HCT116 (cell line): Measurements from ENCODE around the gene SPON1.

Experiments used
- CEBPB ChIP-seq: IDR thresholded peaks from 2 replicates; pipeline ENCODE4 v1.6.1; 2012; ENCODE audit warnings: low read depth
- EGR1 ChIP-seq: IDR thresholded peaks from 2 replicates; pipeline ENCODE4 v1.6.1; 2012; ENCODE audit warnings: low read depth
- EZH2phosphoT487 ChIP-seq: fragments of 200-600 bp; IDR thresholded peaks from 2 replicates; pipeline ENCODE4 v1.6.1; 2018; ENCODE audit warnings: antibody characterized with exemption, borderline replicate concordance
- FOSL1 ChIP-seq: IDR thresholded peaks from 2 replicates; pipeline ENCODE4 v1.6.1; 2012; ENCODE audit warnings: low read depth
- POLR2A ChIP-seq: IDR thresholded peaks from 2 replicates; pipeline ENCODE4 v1.7.0; 2011; ENCODE audit warnings: borderline replicate concordance; ENCODE audit not compliant: insufficient read depth, insufficient read length; ENCODE audit errors: extremely low read depth
- POLR2AphosphoS5 ChIP-seq: IDR thresholded peaks from 2 replicates; pipeline ENCODE4 v1.6.1; 2011; ENCODE audit warnings: mild to moderate bottlenecking, low read depth, low read length, moderate library complexity
- RAD21 ChIP-seq: IDR thresholded peaks from 2 replicates; pipeline ENCODE4 v1.6.1; 2012; ENCODE audit warnings: low read depth, mild to moderate bottlenecking
- TF ChIP-seq, protein P1 (sequence below): IDR thresholded peaks from 2 replicates; pipeline ENCODE4 v1.6.1; 2012; ENCODE audit warnings: low read depth
- TF ChIP-seq, protein P2 (sequence below), 3 experiments: fragments of 200-600 bp in 1 of 3; sonication (generic) in 1 of 3; IDR thresholded peaks in 2 of 3; conservative IDR thresholded peaks in 1 of 3; 2 replicates each; pipeline ENCODE4 v1.5.1; 2012 to 2017; ENCODE audit warnings: low read depth in 2 of 3, low read length in 2 of 3, antibody characterized with exemption in 1 of 3, borderline replicate concordance in 1 of 3, control low read depth in 1 of 3, mild to moderate bottlenecking in 1 of 3, mixed read lengths in 1 of 3, mixed run types in 1 of 3, moderate library complexity in 1 of 3; ENCODE audit not compliant: insufficient read depth in 1 of 3

DNA sequence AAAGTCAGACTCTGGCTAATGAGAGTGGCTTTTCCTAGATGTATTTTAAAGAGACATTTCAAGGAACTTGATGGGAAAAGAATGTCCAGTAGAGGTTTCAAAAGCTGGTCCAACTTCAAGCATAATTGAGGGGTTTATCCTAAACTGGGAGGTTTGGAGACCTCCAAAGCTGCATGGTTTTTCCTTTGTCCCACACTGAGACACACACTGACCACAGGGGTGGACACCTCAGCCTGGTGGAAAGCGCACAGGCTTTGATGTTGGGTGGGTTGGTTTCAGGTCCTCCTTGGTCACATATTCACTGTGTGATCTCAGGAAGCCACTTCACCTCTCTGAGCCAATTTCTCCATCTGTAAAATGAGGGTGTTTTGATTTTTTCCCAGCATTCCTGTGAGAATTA lies 4.0 kb downstream of the SPON1 start:
- TF ChIP-seq FOSL1: no peak
- no peak for TF ChIP-seq POLR2A
- TF ChIP-seq, protein P1, sequence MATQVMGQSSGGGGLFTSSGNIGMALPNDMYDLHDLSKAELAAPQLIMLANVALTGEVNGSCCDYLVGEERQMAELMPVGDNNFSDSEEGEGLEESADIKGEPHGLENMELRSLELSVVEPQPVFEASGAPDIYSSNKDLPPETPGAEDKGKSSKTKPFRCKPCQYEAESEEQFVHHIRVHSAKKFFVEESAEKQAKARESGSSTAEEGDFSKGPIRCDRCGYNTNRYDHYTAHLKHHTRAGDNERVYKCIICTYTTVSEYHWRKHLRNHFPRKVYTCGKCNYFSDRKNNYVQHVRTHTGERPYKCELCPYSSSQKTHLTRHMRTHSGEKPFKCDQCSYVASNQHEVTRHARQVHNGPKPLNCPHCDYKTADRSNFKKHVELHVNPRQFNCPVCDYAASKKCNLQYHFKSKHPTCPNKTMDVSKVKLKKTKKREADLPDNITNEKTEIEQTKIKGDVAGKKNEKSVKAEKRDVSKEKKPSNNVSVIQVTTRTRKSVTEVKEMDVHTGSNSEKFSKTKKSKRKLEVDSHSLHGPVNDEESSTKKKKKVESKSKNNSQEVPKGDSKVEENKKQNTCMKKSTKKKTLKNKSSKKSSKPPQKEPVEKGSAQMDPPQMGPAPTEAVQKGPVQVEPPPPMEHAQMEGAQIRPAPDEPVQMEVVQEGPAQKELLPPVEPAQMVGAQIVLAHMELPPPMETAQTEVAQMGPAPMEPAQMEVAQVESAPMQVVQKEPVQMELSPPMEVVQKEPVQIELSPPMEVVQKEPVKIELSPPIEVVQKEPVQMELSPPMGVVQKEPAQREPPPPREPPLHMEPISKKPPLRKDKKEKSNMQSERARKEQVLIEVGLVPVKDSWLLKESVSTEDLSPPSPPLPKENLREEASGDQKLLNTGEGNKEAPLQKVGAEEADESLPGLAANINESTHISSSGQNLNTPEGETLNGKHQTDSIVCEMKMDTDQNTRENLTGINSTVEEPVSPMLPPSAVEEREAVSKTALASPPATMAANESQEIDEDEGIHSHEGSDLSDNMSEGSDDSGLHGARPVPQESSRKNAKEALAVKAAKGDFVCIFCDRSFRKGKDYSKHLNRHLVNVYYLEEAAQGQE: no peak
- TF ChIP-seq, protein P2, sequence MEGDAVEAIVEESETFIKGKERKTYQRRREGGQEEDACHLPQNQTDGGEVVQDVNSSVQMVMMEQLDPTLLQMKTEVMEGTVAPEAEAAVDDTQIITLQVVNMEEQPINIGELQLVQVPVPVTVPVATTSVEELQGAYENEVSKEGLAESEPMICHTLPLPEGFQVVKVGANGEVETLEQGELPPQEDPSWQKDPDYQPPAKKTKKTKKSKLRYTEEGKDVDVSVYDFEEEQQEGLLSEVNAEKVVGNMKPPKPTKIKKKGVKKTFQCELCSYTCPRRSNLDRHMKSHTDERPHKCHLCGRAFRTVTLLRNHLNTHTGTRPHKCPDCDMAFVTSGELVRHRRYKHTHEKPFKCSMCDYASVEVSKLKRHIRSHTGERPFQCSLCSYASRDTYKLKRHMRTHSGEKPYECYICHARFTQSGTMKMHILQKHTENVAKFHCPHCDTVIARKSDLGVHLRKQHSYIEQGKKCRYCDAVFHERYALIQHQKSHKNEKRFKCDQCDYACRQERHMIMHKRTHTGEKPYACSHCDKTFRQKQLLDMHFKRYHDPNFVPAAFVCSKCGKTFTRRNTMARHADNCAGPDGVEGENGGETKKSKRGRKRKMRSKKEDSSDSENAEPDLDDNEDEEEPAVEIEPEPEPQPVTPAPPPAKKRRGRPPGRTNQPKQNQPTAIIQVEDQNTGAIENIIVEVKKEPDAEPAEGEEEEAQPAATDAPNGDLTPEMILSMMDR (IDR thresholded peaks at IDR 0.05 in 2 of 3, conservative IDR thresholded peaks at IDR 0.05 in 1 of 3; ENCODE audit: borderline replicate concordance in 1 of 3, insufficient read depth in 1 of 3, low read depth in 2 of 3, low read length in 2 of 3): no peak
- no peak for TF ChIP-seq EZH2phosphoT487
- TF ChIP-seq EGR1: no peak
- no peak for TF ChIP-seq RAD21
- no peak for TF ChIP-seq POLR2AphosphoS5
- TF ChIP-seq CEBPB: no peak
